ENCODE data around the gene KLHL17. TPM values are rescaled to one million over a fixed set of nuclear protein-coding genes. Genes with fewer than 3 reads are reported as not detected.

KLHL17 gene
- total RNA-seq, 4 donors from 2014 or later, result 4.4 to 10.0 (median 5.0) TPM

DNA sequence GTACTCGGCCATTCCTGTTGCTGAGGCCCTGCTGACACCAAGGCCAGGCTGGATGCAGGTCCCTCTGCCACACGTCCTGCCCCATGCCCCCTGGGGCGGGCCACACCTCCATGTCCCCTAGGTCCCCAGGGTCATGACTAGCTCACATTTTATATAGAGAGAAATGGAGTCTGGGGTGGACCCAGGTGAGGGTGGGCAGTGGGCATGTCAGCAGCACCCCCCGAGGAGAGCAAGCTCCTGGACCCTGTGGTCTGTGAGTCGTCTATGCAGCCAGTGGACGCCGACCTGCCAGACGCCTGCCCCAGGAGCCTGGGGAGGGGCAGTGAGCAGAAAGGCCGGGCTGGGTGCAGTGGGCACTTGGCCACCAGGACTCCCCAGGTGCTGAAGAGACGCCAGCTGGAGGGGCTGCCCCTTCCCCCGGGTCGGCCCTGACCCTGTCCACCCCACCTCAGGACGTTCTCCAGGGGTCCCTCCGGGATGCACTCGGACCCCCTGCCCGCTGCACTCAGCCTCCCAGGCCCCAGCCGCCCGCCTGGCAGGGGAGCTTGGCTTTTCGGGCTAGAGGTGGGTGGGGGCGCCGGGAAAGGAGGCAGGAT, 20.8 kb upstream of the KLHL17 start:
- TF ChIP-seq, protein P1, sequence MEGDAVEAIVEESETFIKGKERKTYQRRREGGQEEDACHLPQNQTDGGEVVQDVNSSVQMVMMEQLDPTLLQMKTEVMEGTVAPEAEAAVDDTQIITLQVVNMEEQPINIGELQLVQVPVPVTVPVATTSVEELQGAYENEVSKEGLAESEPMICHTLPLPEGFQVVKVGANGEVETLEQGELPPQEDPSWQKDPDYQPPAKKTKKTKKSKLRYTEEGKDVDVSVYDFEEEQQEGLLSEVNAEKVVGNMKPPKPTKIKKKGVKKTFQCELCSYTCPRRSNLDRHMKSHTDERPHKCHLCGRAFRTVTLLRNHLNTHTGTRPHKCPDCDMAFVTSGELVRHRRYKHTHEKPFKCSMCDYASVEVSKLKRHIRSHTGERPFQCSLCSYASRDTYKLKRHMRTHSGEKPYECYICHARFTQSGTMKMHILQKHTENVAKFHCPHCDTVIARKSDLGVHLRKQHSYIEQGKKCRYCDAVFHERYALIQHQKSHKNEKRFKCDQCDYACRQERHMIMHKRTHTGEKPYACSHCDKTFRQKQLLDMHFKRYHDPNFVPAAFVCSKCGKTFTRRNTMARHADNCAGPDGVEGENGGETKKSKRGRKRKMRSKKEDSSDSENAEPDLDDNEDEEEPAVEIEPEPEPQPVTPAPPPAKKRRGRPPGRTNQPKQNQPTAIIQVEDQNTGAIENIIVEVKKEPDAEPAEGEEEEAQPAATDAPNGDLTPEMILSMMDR (IDR thresholded peaks at IDR 0.05; ENCODE audit: low read depth), result no peak

GRCh38 chr1:940107-941014, 20.0 kb upstream of the KLHL17 start:
- TF ChIP-seq, protein P1 (IDR thresholded peaks at IDR 0.05; ENCODE audit: low read depth), result no peak

DNA sequence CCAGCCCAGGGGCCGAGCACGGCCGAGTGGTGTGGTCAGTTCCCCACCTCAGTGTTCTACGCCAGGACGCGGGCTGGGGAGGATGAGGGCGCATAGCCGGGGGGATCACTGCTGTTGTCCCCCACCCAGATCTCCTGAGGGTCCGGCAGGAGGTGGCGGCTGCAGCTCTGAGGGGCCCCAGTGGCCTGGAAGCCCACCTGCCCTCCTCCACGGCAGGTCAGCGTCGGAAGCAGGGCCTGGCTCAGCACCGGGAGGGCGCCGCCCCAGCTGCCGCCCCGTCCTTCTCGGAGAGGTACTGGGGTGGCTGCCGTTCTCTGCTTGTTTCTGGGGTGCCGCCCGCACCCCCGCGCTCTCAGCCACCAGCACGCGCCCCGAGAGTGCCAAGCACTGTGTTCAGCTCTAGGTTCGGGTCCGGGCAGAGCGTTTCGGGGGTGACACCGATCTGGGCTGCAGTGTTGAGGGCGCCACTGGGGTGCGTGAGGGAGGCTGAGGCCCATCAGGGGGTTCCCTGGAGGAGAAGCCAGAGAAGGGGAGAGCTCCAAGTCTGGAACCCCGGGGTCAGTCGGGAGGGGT, 19.3 kb upstream of the KLHL17 start:
- TF ChIP-seq, protein P1 (IDR thresholded peaks at IDR 0.05; ENCODE audit: low read depth), result no peak

DNA sequence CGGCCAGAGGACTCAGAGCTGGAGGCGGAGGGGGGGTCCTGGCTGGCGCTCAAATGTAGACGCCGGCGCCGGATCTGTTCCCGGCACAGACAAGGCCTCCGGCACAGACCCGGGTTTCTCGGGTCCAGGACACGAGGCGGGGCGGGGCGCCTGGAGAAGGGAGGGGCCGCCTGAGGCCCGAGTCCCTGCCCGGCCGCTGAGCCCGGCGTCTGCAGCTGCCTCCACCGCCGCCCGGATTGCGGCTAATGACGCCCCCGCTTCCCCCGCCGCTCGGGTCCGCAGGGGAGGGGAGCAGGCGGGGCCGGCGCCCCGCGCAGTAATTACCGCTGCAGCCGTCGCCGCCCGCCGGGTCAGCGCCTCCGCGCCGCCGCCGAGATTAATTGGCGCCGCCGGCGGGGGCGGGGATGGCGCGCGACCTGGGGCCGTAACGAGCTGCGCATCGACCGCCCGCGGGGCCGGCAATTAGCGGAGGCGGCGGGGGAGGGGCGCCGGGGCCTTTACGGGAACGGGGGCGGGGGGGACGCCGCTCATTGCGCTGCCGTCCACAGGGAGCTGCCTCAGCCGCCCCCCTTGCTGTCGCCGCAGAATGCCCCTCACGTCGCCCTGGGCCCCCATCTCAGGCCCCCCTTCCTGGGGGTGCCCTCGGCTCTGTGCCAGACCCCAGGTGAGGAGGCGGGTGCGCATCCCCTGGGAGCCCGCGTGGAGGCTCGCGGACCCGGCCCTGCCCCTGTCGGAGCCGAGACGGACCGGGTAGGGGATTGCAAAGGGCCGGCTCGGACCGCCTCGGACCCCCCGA, 18.6 kb upstream of the KLHL17 start:
- TF ChIP-seq, protein P1 (IDR thresholded peaks at IDR 0.05; ENCODE audit: low read depth), result no peak

GRCh38 chr1:942411-942821, 18.0 kb upstream of the KLHL17 start:
- TF ChIP-seq, protein P1 (IDR thresholded peaks at IDR 0.05; ENCODE audit: low read depth), result no peak

- TF ChIP-seq, protein P1 (IDR thresholded peaks at IDR 0.05; ENCODE audit: low read depth), result no peak
Observed at GRCh38 chr1:942864-943533, 17.4 kb upstream of the KLHL17 start.
